Activated CD8-positive, alpha-beta T cell treated with anti-CD3 and anti-CD28 coated beads for 36 hours (primary cell): ENCODE data around the gene TRIP10. TPM values are rescaled to one million over a fixed set of nuclear protein-coding genes. Genes with fewer than 3 reads are reported as not detected.

Source experiments
- ATAC-seq: fragments of 200-7000 bp; cut with Tn5 transposase; one replicate; pipeline ENCODE4 v1.10.0; 2021; ENCODE audit warnings: mild to moderate bottlenecking, moderate library complexity
- CTCF ChIA-PET: fragments of 350-600 bp; sonication (Branson Sonifier 250); formaldehyde crosslinking; loops from one replicate; lab custom pipeline; 2021; ENCODE audit warnings: antibody characterized with exemption; lab: Charles Lee
- POLR2A ChIA-PET: fragments of 350-600 bp; sonication (Branson Sonifier 250); formaldehyde crosslinking; loops from one replicate; lab custom pipeline; 2021; ENCODE audit warnings: antibody characterized with exemption; lab: Charles Lee
- DNase-seq: peaks from one replicate; pipeline ENCODE4 v3.0.0-alpha.2; 2020
- H3K27ac Mint-ChIP-seq: one replicate; pipeline ENCODE4 v1.8.0; 2021; ENCODE audit warnings: mild to moderate bottlenecking, mixed read lengths
- H3K27me3 Mint-ChIP-seq: one replicate; pipeline ENCODE4 v1.8.0; 2021; ENCODE audit warnings: mixed read lengths
- H3K36me3 Mint-ChIP-seq: one replicate; pipeline ENCODE4 v1.8.0; 2021; ENCODE audit warnings: low read depth, mixed read lengths
- H3K4me1 Mint-ChIP-seq: one replicate; pipeline ENCODE4 v1.8.0; 2021; ENCODE audit warnings: low read depth, mixed read lengths
- H3K4me3 Mint-ChIP-seq: one replicate; pipeline ENCODE4 v1.8.0; 2021; ENCODE audit warnings: mild to moderate bottlenecking, moderate library complexity, mixed read lengths
- H3K9me3 Mint-ChIP-seq: one replicate; pipeline ENCODE4 v1.8.0; 2021; ENCODE audit warnings: mixed read lengths
- intact Hi-C: fragments of 100-400 bp; cut with micrococcal nuclease; formaldehyde crosslinking; loops from one replicate; pipeline ENCODE4 v1.10.0; 2022
- total RNA-seq, 2 experiments: library from RNA; stranded (reverse); gene quantifications; one replicate each; pipeline ENCODE4 v1.2.3, GENCODE V29; 2021
- TF ChIP-seq, protein P1 (sequence below): fragments of 200-600 bp; IDR thresholded peaks from one replicate; pipeline ENCODE4 v1.8.0; 2022; ENCODE audit warnings: antibody characterized with exemption, mild to moderate bottlenecking

TRIP10 gene
- total RNA-seq, 2 experiments from 2014 or later: 33.8 to 34.3 TPM

DNA sequence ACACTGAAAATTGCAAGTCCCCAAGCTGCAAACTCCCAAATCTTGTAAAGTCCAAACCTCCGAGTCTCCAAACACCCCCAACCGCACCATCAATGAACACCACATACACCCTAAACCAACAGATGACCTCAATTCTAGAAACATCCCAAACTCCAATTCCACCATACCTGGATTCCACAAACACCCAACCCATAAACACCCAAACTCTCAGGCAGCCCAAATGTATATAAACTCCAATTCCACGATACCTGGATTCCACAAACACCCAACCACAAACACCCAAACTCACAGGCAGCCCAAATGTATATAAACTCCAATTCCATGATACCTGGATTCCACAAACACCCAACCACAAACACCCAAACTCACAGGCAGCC is 19.5 kb upstream of the TRIP10 start:
- H3K9me3 Mint-ChIP-seq: no peaks in the 10 kb centered on the region
- TF ChIP-seq, protein P1, sequence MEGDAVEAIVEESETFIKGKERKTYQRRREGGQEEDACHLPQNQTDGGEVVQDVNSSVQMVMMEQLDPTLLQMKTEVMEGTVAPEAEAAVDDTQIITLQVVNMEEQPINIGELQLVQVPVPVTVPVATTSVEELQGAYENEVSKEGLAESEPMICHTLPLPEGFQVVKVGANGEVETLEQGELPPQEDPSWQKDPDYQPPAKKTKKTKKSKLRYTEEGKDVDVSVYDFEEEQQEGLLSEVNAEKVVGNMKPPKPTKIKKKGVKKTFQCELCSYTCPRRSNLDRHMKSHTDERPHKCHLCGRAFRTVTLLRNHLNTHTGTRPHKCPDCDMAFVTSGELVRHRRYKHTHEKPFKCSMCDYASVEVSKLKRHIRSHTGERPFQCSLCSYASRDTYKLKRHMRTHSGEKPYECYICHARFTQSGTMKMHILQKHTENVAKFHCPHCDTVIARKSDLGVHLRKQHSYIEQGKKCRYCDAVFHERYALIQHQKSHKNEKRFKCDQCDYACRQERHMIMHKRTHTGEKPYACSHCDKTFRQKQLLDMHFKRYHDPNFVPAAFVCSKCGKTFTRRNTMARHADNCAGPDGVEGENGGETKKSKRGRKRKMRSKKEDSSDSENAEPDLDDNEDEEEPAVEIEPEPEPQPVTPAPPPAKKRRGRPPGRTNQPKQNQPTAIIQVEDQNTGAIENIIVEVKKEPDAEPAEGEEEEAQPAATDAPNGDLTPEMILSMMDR: no peak
- no peaks in the 10 kb centered on the region for H3K27me3 Mint-ChIP-seq
- no peak for ATAC-seq
- POLR2A ChIA-PET: no interaction called here
- intact Hi-C loops: no loop called here
- no peak overlapping the region for H3K27ac Mint-ChIP-seq
- DNase-seq: no peak
- H3K4me3 Mint-ChIP-seq: no peak overlapping the region
- no peaks in the 10 kb centered on the region for H3K36me3 Mint-ChIP-seq
- CTCF ChIA-PET: no interaction called here
- peaks cover 16% of the 10 kb centered on the region for H3K4me1 Mint-ChIP-seq

- Mint-ChIP-seq H3K36me3 (no peaks in the 10 kb centered on the region), H3K27me3 (no peaks in the 10 kb centered on the region), H3K4me1 (peaks cover 19% of the 10 kb centered on the region), H3K27ac (no peak within 1 kb of the TSS), H3K4me3 (no peak within 1 kb of the TSS), H3K9me3 (no peaks in the 10 kb centered on the region)
- intact Hi-C loops: no loop called here
- ChIA-PET CTCF (no interaction called here), POLR2A (interaction anchor here (1.1 kb wide), 1 partner anchor 11 kb away, joined by 3 read pairs; no protein-coding TSS in a partner anchor)
- ATAC-seq (no peak), DNase-seq (no peak)
- TF ChIP-seq, protein P1: no peak
Measured at GRCh38 chr19:6720369-6721137, 18.9 kb upstream of the TRIP10 start, which contains the start of gene C3. TSS of gene C3 (minus strand) at chr19:6720650. CDS start at chr19:6720589, 61 bp downstream.

DNA sequence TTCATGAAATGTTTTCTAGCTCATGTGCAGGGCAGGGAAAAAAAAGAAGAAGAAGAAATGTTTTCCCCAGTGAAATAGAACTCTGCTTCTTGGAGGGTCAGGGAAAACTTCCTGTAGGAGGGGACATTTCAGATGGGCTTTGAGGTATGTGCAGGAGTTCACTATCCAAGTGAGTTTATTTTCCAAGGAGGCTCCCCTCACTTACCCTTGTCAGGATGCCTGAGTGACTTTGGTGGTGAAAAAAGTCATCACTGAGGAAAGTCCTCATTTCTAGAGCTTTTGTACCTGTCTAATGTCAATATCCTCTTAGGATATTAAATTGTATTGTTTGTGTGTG is 18.4 kb upstream of the TRIP10 start:
- DNase-seq (no peak), ATAC-seq (no peak)
- Mint-ChIP-seq H3K4me3 (no peak overlapping the region), H3K9me3 (no peaks in the 10 kb centered on the region), H3K36me3 (no peaks in the 10 kb centered on the region), H3K4me1 (peaks cover 19% of the 10 kb centered on the region), H3K27me3 (no peaks in the 10 kb centered on the region), H3K27ac (no peak overlapping the region)
- TF ChIP-seq, protein P1: no peak
- intact Hi-C loops: no loop called here
- ChIA-PET CTCF (no interaction called here), POLR2A (interaction anchor here (1.1 kb wide), 1 partner anchor 10 kb away, joined by 3 read pairs; no protein-coding TSS in a partner anchor)

DNA sequence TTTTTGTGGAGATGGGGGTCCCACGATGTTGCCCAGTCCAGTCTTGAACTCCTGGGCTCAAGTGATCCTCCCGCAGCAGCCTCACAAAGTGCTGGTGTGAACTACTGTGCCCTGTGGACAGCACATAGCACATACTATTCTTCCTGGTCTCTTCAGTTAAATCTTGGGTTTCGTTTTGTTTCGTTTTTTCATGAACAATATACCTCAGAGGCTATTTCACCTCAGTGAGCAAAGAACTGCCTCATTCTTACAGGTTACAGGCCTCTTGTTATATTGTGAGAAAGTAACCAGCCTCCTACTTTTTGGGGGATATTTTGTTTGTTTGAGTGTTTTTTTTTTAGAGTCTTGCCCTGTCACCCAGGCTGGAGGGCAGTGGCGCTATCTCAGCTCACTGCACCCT is 17.7 kb upstream of the TRIP10 start:
- Mint-ChIP-seq H3K36me3 (no peaks in the 10 kb centered on the region), H3K27ac (no peak overlapping the region), H3K27me3 (no peaks in the 10 kb centered on the region), H3K9me3 (no peaks in the 10 kb centered on the region), H3K4me1 (peaks cover 19% of the 10 kb centered on the region), H3K4me3 (no peak overlapping the region)
- ChIA-PET POLR2A (no interaction called here), CTCF (no interaction called here)
- DNase-seq (no peak), ATAC-seq (no peak)
- intact Hi-C loops: no loop called here
- TF ChIP-seq, protein P1: no peak

DNA sequence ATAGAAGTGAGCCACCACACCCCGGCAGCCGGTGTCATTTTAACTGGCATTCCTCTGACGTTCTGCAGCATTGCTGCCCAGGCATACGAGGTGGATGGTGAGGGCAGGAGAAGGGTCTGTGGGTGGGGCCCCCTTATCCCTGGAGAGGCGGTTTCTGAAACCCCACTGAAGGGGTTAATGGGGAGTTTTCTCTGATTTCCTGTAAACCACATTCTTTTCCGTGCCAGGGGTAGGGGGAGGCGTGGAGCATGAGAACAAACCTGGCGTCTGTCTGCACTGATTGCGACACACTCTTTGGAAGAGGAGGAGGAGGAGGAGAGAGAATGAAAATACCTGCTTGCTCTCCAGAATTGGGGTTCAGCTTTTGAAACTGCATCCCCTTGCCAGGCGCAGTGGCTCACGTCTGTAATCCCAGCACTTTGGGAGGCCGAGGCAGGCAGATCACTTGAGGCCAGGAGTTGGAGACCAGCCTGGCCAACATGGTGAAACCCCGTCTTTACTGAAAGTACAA is 16.3 kb upstream of the TRIP10 start:
- H3K4me3 Mint-ChIP-seq: no peak overlapping the region
- H3K27ac Mint-ChIP-seq: no peak overlapping the region
- H3K36me3 Mint-ChIP-seq: no peaks in the 10 kb centered on the region
- H3K4me1 Mint-ChIP-seq: peaks cover 15% of the 10 kb centered on the region
- intact Hi-C loops: no loop called here
- H3K27me3 Mint-ChIP-seq: no peaks in the 10 kb centered on the region
- ATAC-seq (no peak), DNase-seq (no peak)
- TF ChIP-seq, protein P1: no peak
- ChIA-PET POLR2A (no interaction called here), CTCF (interaction anchor here (1.1 kb wide), 1 partner anchor 89 kb away, joined by 3 read pairs; no protein-coding TSS in a partner anchor)
- no peaks in the 10 kb centered on the region for H3K9me3 Mint-ChIP-seq
